VCaP (cell line): ENCODE measurements around the gene BTD.

Experiments
- H3K27ac ChIP-seq: fragments of 450-650 bp; 2 replicates; pipeline ENCODE4 v1.5.1; 2017
- TF ChIP-seq, protein P1 (sequence below): fragments of 450-650 bp; conservative IDR thresholded peaks from 2 replicates; pipeline ENCODE4 v1.5.1; 2017; ENCODE audit warnings: mild to moderate bottlenecking, moderate library complexity

Gene BTD

DNA sequence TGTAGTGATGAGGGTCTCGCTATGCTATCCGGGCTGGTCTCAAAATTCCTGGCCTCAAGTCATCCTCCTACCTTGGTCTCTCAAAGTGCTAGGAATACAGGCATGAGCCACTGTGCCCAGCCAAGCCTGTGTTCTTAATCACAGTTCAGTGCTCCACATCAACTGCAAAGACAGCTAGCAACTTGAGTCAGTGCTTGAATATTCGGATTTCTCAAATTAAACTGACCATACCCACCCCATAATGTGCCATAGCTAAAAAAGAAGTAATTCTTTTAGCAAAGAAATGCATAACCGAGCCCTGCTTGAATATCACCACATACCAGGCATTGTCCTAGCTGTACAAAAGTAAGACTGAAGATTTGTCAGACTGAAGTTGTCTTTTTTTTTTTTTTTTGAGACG, 89.2 kb downstream of the BTD start:
- TF ChIP-seq, protein P1, sequence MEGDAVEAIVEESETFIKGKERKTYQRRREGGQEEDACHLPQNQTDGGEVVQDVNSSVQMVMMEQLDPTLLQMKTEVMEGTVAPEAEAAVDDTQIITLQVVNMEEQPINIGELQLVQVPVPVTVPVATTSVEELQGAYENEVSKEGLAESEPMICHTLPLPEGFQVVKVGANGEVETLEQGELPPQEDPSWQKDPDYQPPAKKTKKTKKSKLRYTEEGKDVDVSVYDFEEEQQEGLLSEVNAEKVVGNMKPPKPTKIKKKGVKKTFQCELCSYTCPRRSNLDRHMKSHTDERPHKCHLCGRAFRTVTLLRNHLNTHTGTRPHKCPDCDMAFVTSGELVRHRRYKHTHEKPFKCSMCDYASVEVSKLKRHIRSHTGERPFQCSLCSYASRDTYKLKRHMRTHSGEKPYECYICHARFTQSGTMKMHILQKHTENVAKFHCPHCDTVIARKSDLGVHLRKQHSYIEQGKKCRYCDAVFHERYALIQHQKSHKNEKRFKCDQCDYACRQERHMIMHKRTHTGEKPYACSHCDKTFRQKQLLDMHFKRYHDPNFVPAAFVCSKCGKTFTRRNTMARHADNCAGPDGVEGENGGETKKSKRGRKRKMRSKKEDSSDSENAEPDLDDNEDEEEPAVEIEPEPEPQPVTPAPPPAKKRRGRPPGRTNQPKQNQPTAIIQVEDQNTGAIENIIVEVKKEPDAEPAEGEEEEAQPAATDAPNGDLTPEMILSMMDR = no peak
- H3K27ac ChIP-seq = no peak overlapping the region

DNA sequence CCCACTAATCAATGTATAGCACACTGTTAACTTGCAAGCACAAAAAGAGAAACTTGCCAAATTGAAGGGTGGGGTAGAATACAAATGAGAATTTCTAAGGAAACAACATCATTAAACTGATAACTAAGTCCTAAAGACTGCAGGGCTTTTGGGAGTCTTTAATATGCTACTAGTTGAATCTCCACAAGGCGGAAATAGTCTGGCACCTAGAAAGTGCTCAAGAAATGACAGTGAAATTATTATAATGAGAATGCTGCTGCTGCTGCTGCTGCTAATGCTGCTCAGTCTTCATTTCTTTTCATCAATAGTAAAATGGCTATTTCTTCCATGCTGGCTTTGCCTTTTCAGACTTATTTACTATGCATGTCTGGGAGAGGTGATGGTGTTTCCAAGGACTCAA, 91.8 kb downstream of the BTD start:
- H3K27ac ChIP-seq = no peak overlapping the region
- TF ChIP-seq, protein P1 = no peak

DNA sequence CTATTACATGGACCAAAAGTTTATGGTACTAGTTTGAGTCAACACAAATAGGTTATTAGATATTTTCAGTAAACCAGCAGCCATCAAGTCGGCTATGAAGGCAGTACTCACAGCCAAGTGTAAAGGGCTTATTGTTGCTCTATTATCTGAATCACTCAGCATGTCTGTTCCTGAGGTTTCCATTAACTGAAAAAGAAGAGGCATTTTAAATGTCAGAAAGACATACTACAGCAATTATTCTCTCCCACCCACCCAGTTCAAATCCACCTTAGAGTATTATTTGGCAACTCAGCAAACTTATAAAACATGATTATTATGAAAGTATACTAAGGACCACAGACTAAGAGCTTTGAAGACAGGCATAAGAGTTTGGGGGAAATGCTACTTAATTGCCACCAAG, 93.1 kb downstream of the BTD start:
- no peak overlapping the region for H3K27ac ChIP-seq
- TF ChIP-seq, protein P1 = no peak
